Gastrocnemius medialis (tissue), 4 donors: Measurements from ENCODE around the gene PYGB. TPM values are rescaled to one million over a fixed set of nuclear protein-coding genes. Genes with fewer than 3 reads are reported as not detected.

Experiments
- ATAC-seq, 2 donors: fragments of 150-250 bp; one replicate each; pipeline ENCODE4 v1.9.1; 2016
- DNase-seq, 2 donors: peaks; one replicate each; pipeline ENCODE4 v3.0.0-alpha.2; 2019
- H3K27ac ChIP-seq, 4 donors: fragments of 200-600 bp; sonication (generic); 1 replicate in 1 of 4; 2 replicates in 3 of 4; pipeline ENCODE4 v1.5.1; 2016 to 2018; ENCODE audit warnings: mild to moderate bottlenecking in 2 of 4, moderate library complexity in 1 of 4
- H3K27me3 ChIP-seq, 3 donors: fragments of 200-600 bp; sonication (generic) in 2 of 3; 1 replicate in 1 of 3; 2 replicates in 2 of 3; pipeline versions ENCODE4 v1.5.1 to v1.6.0; 2016 to 2019; ENCODE audit warnings: mild to moderate bottlenecking in 1 of 3, moderate library complexity in 1 of 3
- H3K36me3 ChIP-seq, 2 donors: fragments of 200-600 bp; sonication (generic) in 1 of 2; one replicate each; pipeline ENCODE4 v1.5.1; 2017 to 2018
- H3K4me1 ChIP-seq, 2 donors: fragments of 200-600 bp; sonication (generic) in 1 of 2; one replicate each; pipeline ENCODE4 v1.5.1; 2016 to 2017; ENCODE audit warnings: mild to moderate bottlenecking in 2 of 2
- H3K4me3 ChIP-seq, 4 donors: fragments of 200-600 bp; sonication (generic) in 3 of 4; 1 replicate in 1 of 4; 2 replicates in 3 of 4; pipeline ENCODE4 v1.5.1; 2016 to 2019; ENCODE audit warnings: mild to moderate bottlenecking in 2 of 4
- H3K9me3 ChIP-seq, 3 donors: fragments of 200-600 bp; sonication (generic) in 2 of 3; 1 replicate in 1 of 3; 2 replicates in 2 of 3; pipeline ENCODE4 v1.5.1; 2016 to 2019
- POLR2A ChIP-seq, 2 donors: fragments of 450-650 bp; IDR thresholded peaks; one replicate each; pipeline ENCODE4 v1.6.1; 2017; ENCODE audit warnings: antibody characterized with exemption in 2 of 2, mild to moderate bottlenecking in 2 of 2, moderate library complexity in 2 of 2
- in situ Hi-C, 4 donors: fragments of 200-750 bp; cut with MboI; loops; one replicate each; pipeline versions ENCODE4 v1.15.0 to v1.8.0; 2017; ENCODE audit warnings: low sequenced_read_pairs in 4 of 4
- intact Hi-C: fragments of 100-400 bp; cut with DNase I; formaldehyde crosslinking; loops from one replicate; pipeline ENCODE4 v1.15.1; 2023; ENCODE audit warnings: low total_unique reads
- total RNA-seq, 4 donors: library from RNA; depleted of rRNA; stranded (reverse); fragments of >200 nt; gene quantifications; one replicate each; pipeline versions ENCODE4 v1.1.0 to v1.2.3, GENCODE V29; 2016
- TF ChIP-seq, protein P1 (sequence below), 5 experiments: fragments of 450-650 bp in 3 of 5; fragments of 200-600 bp in 2 of 5; sonication (generic) in 2 of 5; IDR thresholded peaks in 4 of 5; conservative IDR thresholded peaks in 1 of 5; 1 replicate in 4 of 5; 2 replicates in 1 of 5; pipeline ENCODE4 v1.5.1; 2016 to 2019; ENCODE audit warnings: antibody characterized with exemption in 5 of 5, mild to moderate bottlenecking in 3 of 5, moderate library complexity in 3 of 5

PYGB gene
- total RNA-seq, 4 donors from 2014 or later: 13.6 to 50.7 (median 27.0) TPM

DNA sequence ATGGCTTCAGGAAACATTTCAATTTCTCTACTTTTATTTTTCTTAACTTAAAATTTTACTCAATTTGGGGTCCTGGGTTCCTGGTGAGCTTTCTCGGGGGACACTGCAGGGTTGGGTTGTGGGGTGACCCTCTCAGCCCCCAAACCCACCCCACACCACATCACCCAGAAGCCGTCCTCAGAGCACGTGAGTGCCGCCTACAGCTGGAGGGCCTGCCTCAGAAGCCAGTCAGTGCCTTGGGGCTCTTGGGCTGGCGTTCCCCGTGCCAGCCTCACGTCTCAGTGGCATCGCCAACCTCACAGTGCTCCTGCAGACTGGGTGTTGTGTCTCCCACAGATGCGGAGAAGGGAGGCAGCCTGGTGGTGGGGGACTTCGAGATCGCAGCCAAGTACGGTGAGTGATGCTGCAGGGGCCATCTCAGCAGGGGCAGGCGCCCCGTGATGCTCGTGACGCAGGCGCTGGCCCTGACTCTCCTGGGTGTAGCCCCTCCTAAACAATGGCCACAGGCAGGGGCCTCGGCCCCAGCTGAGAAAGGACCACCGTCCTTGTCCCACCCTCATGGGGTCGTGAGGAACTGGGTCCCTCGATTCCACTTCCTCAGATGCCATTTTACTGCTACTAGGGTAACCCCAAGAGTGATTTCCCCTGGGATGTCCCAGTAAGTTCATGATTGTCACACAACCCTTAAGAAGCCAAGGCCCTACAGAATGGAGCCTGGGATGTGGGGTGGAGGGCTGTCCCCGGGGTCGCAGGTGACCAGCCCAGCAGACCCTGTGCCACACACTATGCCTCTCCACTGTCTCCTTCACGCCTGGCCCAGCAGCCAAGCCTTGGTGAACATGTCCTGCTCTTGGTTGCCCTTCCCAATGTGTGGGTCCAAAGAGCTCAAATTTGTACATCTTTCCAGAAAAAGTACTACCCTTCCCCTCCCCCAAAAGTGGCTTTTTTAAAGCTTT lies 23.8 kb upstream of the PYGB start:
- Histone ChIP-seq H3K4me3 (no peak overlapping the region), H3K4me1 (peaks cover 33 to 39% of the 10 kb centered on the region in 2 donors), H3K27ac (no peak overlapping the region), H3K27me3 (no peaks in the 10 kb centered on the region), H3K36me3 (peaks cover 0 to 12% of the 10 kb centered on the region in 2 donors), H3K9me3 (no peaks in the 10 kb centered on the region)
- no peak for TF ChIP-seq POLR2A (IDR thresholded peaks at IDR 0.05)
- TF ChIP-seq, protein P1, sequence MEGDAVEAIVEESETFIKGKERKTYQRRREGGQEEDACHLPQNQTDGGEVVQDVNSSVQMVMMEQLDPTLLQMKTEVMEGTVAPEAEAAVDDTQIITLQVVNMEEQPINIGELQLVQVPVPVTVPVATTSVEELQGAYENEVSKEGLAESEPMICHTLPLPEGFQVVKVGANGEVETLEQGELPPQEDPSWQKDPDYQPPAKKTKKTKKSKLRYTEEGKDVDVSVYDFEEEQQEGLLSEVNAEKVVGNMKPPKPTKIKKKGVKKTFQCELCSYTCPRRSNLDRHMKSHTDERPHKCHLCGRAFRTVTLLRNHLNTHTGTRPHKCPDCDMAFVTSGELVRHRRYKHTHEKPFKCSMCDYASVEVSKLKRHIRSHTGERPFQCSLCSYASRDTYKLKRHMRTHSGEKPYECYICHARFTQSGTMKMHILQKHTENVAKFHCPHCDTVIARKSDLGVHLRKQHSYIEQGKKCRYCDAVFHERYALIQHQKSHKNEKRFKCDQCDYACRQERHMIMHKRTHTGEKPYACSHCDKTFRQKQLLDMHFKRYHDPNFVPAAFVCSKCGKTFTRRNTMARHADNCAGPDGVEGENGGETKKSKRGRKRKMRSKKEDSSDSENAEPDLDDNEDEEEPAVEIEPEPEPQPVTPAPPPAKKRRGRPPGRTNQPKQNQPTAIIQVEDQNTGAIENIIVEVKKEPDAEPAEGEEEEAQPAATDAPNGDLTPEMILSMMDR (IDR thresholded peaks at IDR 0.05 in 4 of 5, conservative IDR thresholded peaks at IDR 0.05 in 1 of 5): no peak
- no peak for DNase-seq
- in situ Hi-C loops: loop anchor here in 1 of 4 donors (25.0 kb wide), 1 partner anchor 237 kb away; the partner anchor contains the start of gene APMAP
- ATAC-seq: no peak
- intact Hi-C loops: no loop called here

DNA sequence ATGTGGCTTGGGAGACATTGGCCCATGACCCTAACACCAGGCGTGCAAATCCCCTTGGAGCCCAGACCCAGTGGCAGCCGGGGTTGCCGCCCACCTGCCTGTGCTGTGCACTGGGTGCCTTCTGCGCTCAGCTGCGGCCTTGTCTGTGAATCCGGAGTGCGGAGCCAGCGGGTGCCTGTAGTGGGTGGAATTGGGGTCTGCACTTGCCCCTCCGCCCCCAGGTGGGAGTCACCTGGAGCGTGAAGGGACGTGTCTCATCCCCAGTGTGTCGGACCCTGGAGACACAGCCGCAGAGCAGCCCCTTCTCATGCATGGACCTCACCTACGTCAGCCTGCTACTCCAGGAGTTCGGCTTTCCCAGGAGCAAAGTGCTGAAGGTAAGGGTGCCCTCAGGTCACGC lies 22.9 kb upstream of the PYGB start:
- H3K27ac ChIP-seq: no peak overlapping the region
- H3K36me3 ChIP-seq: peaks cover 0 to 12% of the 10 kb centered on the region in 2 donors
- no peaks in the 10 kb centered on the region for H3K27me3 ChIP-seq
- TF ChIP-seq, protein P1 (IDR thresholded peaks at IDR 0.05 in 4 of 5, conservative IDR thresholded peaks at IDR 0.05 in 1 of 5): no peak
- TF ChIP-seq POLR2A (IDR thresholded peaks at IDR 0.05): no peak
- peaks cover 33 to 37% of the 10 kb centered on the region in 2 donors for H3K4me1 ChIP-seq
- no peaks in the 10 kb centered on the region for H3K9me3 ChIP-seq
- in situ Hi-C loops (loop anchor here in 1 of 4 donors (25.0 kb wide), 1 partner anchor 238 kb away; the partner anchor contains the start of gene APMAP), intact Hi-C loops (no loop called here)
- DNase-seq: no peak
- ATAC-seq: no peak
- H3K4me3 ChIP-seq: no peak overlapping the region

DNA sequence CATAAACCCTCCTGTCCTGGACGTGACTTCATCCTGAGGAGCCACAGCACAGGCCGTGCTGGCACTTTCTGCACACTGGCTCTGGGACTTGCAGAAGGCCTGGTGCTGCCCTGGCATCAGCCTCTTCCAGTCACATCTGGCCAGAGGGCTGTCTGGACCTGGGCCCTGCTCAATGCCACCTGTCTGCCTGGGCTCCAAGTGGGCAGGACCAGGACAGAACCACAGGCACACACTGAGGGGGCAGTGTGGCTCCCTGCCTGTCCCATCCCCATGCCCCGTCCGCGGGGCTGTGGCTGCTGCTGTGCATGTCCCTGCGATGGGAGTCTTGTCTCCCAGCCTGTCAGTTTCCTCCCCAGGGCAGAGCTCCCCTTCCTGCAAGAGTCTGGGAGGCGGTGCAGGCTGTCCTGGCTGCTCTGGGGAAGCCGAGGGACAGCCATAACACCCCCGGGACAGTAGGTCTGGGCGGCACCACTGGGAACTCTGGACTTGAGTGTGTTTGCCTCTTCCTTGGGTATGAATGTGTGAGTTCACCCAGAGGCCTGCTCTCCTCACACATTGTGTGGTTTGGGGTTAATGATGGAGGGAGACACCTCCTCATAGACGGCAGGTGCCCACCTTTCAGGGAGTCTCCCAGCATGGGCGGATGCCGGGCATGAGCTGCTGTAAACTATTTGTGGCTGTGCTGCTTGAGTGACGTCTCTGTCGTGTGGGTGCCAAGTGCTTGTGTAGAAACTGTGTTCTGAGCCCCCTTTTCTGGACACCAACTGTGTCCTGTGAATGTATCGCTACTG lies 22.0 kb upstream of the PYGB start:
- H3K36me3 ChIP-seq: peaks cover 0 to 12% of the 10 kb centered on the region in 2 donors
- in situ Hi-C loops: no loop called here
- DNase-seq (no peak), ATAC-seq (no peak)
- intact Hi-C loops: loop anchor here (2.0 kb wide), 1 partner anchor 21 kb away; no protein-coding TSS in a partner anchor
- H3K4me1 ChIP-seq: peaks cover 26 to 30% of the 10 kb centered on the region in 2 donors
- no peak overlapping the region for H3K4me3 ChIP-seq
- peak overlapping the region in 3 of 4 donors; percentile 66 to 73 (median 67) for H3K27ac ChIP-seq
- no peaks in the 10 kb centered on the region for H3K27me3 ChIP-seq
- TF ChIP-seq POLR2A (IDR thresholded peaks at IDR 0.05): no peak
- TF ChIP-seq, protein P1 (IDR thresholded peaks at IDR 0.05 in 4 of 5, conservative IDR thresholded peaks at IDR 0.05 in 1 of 5): no peak
- no peaks in the 10 kb centered on the region for H3K9me3 ChIP-seq

DNA sequence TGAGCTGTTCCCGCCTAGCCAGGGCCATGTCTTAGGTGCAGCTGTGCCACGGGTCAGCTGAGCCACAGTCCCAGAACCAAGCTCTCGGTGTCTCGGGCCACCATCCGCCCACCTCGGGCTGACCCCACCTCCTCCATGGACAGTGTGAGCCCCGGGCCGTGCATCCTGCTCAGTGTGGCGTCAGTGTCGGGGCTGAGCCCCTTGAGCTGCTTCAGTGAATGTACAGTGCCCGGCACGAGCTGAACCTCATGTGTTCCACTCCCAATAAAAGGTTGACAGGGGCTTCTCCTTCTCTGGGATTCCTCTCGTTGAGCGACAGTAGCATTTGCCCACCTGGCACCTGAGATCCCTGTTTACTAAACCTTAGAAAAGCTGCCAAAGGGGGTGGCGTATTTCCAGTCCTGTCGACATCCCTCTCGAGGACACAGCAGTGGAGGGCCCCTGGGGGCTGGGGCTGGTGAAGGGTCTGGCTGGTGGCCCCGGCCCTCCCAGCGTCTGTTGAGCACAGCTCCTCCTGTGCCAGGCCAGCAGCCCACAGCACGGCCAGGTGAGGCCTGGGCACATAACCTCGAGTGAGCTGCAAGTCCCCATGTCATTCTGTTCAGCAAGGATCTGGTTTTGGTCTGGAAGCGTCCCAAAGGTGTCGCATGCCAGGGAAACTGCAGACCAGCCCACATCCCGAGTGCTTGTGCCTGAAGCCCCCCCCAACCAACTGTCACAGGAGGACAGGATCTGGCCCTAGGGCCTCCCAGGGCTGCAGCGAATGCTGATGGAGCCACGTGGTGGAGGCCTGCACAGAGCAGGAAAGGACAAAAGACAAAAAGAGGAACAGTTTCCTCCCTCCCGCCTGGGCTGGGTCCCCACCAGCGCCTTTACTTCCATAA lies 21.2 kb upstream of the PYGB start:
- TF ChIP-seq POLR2A (IDR thresholded peaks at IDR 0.05): no peak
- TF ChIP-seq, protein P1 (IDR thresholded peaks at IDR 0.05 in 4 of 5, conservative IDR thresholded peaks at IDR 0.05 in 1 of 5): no peak
- in situ Hi-C loops (no loop called here), intact Hi-C loops (loop anchor here (2.0 kb wide), 1 partner anchor 20 kb away; no protein-coding TSS in a partner anchor)
- H3K4me3 ChIP-seq: peak overlapping the region in 1 of 4 donors; percentile 28
- DNase-seq: peak in 1 of 2 donors; percentile 33
- peak; percentile 46 to 59 for ATAC-seq
- peak overlapping the region; percentile 44 to 73 (median 66) for H3K27ac ChIP-seq
- peaks cover 18 to 22% of the 10 kb centered on the region in 2 donors for H3K4me1 ChIP-seq
- H3K36me3 ChIP-seq: peaks cover 0 to 12% of the 10 kb centered on the region in 2 donors
- H3K27me3 ChIP-seq: no peaks in the 10 kb centered on the region
- H3K9me3 ChIP-seq: no peaks in the 10 kb centered on the region
